K562 (cell line): ENCODE measurements around the gene PPT2. TPM values are rescaled to one million over a fixed set of nuclear protein-coding genes. Genes with fewer than 3 reads are reported as not detected.
A peak's percentile ranks its signal among the peaks of the same experiment; 100 is the strongest.

ENCODE experiments used
- ATAC-seq: fragments of 200-7000 bp; cut with Tn5 transposase; 3 replicates; pipeline ENCODE4 v1.9.1; 2020; ENCODE audit warnings: moderate library complexity
- BruUV-seq: library from RNA; stranded (reverse); fragments of 400-500 nt; replicated peaks from 2 replicates; lab custom pipeline; 2021; lab: Mats Ljungman, UMichigan
- CTCF ChIA-PET: fragments of 300-600 bp; formaldehyde crosslinking; extraction: SDS; loops from one replicate; lab custom pipeline; 2021; ENCODE audit warnings: low intra/inter-chr PET ratio; lab: Yijun Ruan, JAX
- POLR2A ChIA-PET: fragments of 300-600, 350-650 bp; sonication (Branson Sonifier 250); formaldehyde crosslinking; extraction: SDS; loops from one replicate; lab custom pipeline; 2021; ENCODE audit warnings: antibody characterized with exemption, inconsistent platforms; lab: Yijun Ruan, JAX
- DNase-seq, 4 experiments: peaks; one replicate each; pipeline versions ENCODE4 v3.0.0 to v3.0.0-alpha.2; 2011 to 2018; ENCODE audit warnings: low spot score in 3 of 4, mixed read lengths in 3 of 4; ENCODE audit errors: extremely low read depth in 1 of 4
- FAIRE-seq: peaks from 2 replicates; lab custom pipeline; 2011; peaks lifted over from hg19 to GRCh38; lab: Jason Lieb, UNC
- H2AFZ ChIP-seq: 2 replicates; pipeline ENCODE4 v1.6.0; 2011; ENCODE audit warnings: low read depth, low read length, control low read depth, inconsistent platforms
- H3K27ac ChIP-seq: fragments of 200-600 bp; 3 replicates; pipeline ENCODE4 v1.8.0; 2011; ENCODE audit warnings: low read depth, mild to moderate bottlenecking, control low read depth, inconsistent platforms, low read length, moderate library complexity, mixed read lengths; ENCODE audit errors: extremely low read depth
- H3K27me3 ChIP-seq, 2 experiments: fragments of 300-600 bp in 1 of 2; 2 replicates in 1 of 2; 3 replicates in 1 of 2; pipeline versions ENCODE4 v1.6.0 to v1.8.0; 2011; ENCODE audit warnings: inconsistent platforms in 2 of 2, low read length in 2 of 2, mild to moderate bottlenecking in 1 of 2, mixed read lengths in 1 of 2, moderate library complexity in 1 of 2; ENCODE audit not compliant: control insufficient read depth in 2 of 2, insufficient read depth in 2 of 2
- H3K36me3 ChIP-seq: fragments of 300-600 bp; 3 replicates; pipeline ENCODE4 v1.8.0; 2011; ENCODE audit warnings: mild to moderate bottlenecking, low read length, inconsistent platforms; ENCODE audit not compliant: control insufficient read depth, insufficient read depth
- H3K4me1 ChIP-seq, 2 experiments: fragments of 200-600 bp in 1 of 2; replicated peaks in 1 of 2; 2 replicates in 1 of 2; 3 replicates in 1 of 2; pipeline versions ENCODE4 v1.5.1 to v1.8.0; 2011; ENCODE audit warnings: inconsistent platforms in 2 of 2, low read length in 2 of 2, mild to moderate bottlenecking in 1 of 2, mixed read lengths in 1 of 2, moderate library complexity in 1 of 2; ENCODE audit not compliant: control insufficient read depth in 2 of 2, insufficient read depth in 2 of 2
- H3K4me2 ChIP-seq: 2 replicates; pipeline ENCODE4 v1.6.1; 2011; ENCODE audit warnings: low read length, control low read depth, inconsistent platforms, mixed read lengths; ENCODE audit not compliant: insufficient read depth
- H3K4me3 ChIP-seq: fragments of 200-600 bp; sonication (generic), shearing (Covaris generic); 2 replicates; pipeline ENCODE4 v1.5.1; 2016; ENCODE audit warnings: control low read depth, inconsistent platforms
- H3K79me2 ChIP-seq: fragments of 200-600 bp; 3 replicates; pipeline ENCODE4 v1.8.0; 2011; ENCODE audit warnings: low read length, inconsistent platforms; ENCODE audit not compliant: control insufficient read depth, insufficient read depth
- H3K9ac ChIP-seq, 2 experiments: 2 replicates each; pipeline versions ENCODE4 v1.6.0 to v1.6.1; 2011; ENCODE audit warnings: low read depth in 2 of 2, low read length in 2 of 2, control low read depth in 1 of 2, inconsistent platforms in 1 of 2, mild to moderate bottlenecking in 1 of 2, mixed read lengths in 1 of 2; ENCODE audit not compliant: insufficient read depth in 1 of 2
- H3K9me1 ChIP-seq: one replicate; pipeline ENCODE4 v1.6.0; 2011; ENCODE audit warnings: inconsistent platforms, mild to moderate bottlenecking, low read length, moderate library complexity; ENCODE audit not compliant: control insufficient read depth, insufficient read depth
- H3K9me3 ChIP-seq: replicated peaks from 2 replicates; pipeline ENCODE4 v1.5.1; 2011; ENCODE audit warnings: low read depth, low read length, inconsistent platforms; ENCODE audit not compliant: control insufficient read depth, insufficient read depth
- H4K20me1 ChIP-seq: replicated peaks from 2 replicates; pipeline ENCODE4 v1.6.1; 2011; ENCODE audit warnings: low read length, inconsistent platforms, mixed read lengths; ENCODE audit not compliant: control insufficient read depth, insufficient read depth
- SMAD1 ChIP-seq: fragments of 150-350 bp; IDR thresholded peaks from 2 replicates; pipeline ENCODE4 v1.6.1; 2014; ENCODE audit warnings: low read length, low read depth; ENCODE audit not compliant: partially characterized antibody
- SREBF2 ChIP-seq: sonication (generic); formaldehyde crosslinking; IDR thresholded peaks from 2 replicates; pipeline ENCODE4 v1.4.0; 2020; ENCODE audit warnings: mild to moderate bottlenecking, missing genetic modification reagents
- ZBED1 ChIP-seq: IDR thresholded peaks from 2 replicates; pipeline ENCODE4 v1.6.1; 2014
- ZNF217 ChIP-seq: sonication (generic); formaldehyde crosslinking; IDR thresholded peaks from 2 replicates; pipeline ENCODE4 v1.8.0; 2022; ENCODE audit warnings: mild to moderate bottlenecking, missing genetic modification reagents
- ZNF224 ChIP-seq: sonication (generic); formaldehyde crosslinking; IDR thresholded peaks from 2 replicates; pipeline ENCODE4 v1.8.0; 2022; ENCODE audit warnings: mild to moderate bottlenecking, missing genetic modification reagents
- WGBS: fragments of 100-300 bp; shearing (Covaris generic); methylation state at CpG from one replicate; pipeline ENCODE4 v1.1.6; 2016; ENCODE audit warnings: low coverage, mixed read lengths; ENCODE audit not compliant: insufficient coverage; ENCODE audit errors: missing lambda C conversion rate; 5-methylcytosine and 5-hydroxymethylcytosine counted together
- in situ Hi-C: fragments of 300-500 bp; cut with MboI; formaldehyde crosslinking; loops from 4 replicates; pipeline ENCODE4 v1.15.0; 2018; ENCODE audit warnings: inconsistent platforms, mixed read lengths
- intact Hi-C: fragments of 100-400 bp; cut with micrococcal nuclease; formaldehyde crosslinking; loops from 2 replicates; pipeline ENCODE4 v1.14.2; 2022
- polyA plus RNA-seq, 8 experiments: library from polyadenylated mRNA; depleted of rRNA in 4 of 8; stranded (reverse) in 5 of 8; unstranded in 3 of 8; fragments of >200 nt; fragmentation: Nextera tagmentation in 2 of 8; fragmentation: Illumina TruSeq in 1 of 8; extraction: Ambion mirVana in 2 of 8; extraction: Trizol in 1 of 8; gene quantifications; 2 replicates each; pipeline versions ENCODE4 v1.2.1 to v1.2.3, GENCODE V29; 2011 to 2014; ENCODE audit warnings: inconsistent platforms in 1 of 8, missing spikeins in 1 of 8
- total RNA-seq, 7 experiments: library from RNA; depleted of rRNA in 6 of 7; stranded (reverse); fragments of >200 nt in 6 of 7; fragmentation: Illumina TruSeq in 2 of 7; extraction: Trizol in 2 of 7; gene quantifications; 2 replicates each; pipeline versions ENCODE4 v1.2.1 to v1.2.3, GENCODE V29; 2011 to 2021; ENCODE audit warnings: low replicate concordance in 1 of 7
- TF ChIP-seq, protein P1 (sequence below): conservative IDR thresholded peaks from 2 replicates; pipeline ENCODE4 v1.6.1; 2011; ENCODE audit warnings: low read depth, mild to moderate bottlenecking, low read length; ENCODE audit not compliant: control insufficient read depth
- TF ChIP-seq, protein P2 (sequence below): fragments of 200-600 bp; sonication (generic); IDR thresholded peaks from one replicate; pipeline ENCODE4 v1.6.1; 2012; ENCODE audit warnings: mild to moderate bottlenecking, low read depth, low read length, inconsistent platforms
- TF ChIP-seq, protein P3 (sequence below): fragments of 450-650 bp; IDR thresholded peaks from 2 replicates; pipeline ENCODE4 v1.6.1; 2016

The PPT2 gene
- total and polyA plus RNA-seq, 9 of the 15 experiments (the other 6 are each of a cell fraction or from before 2014, with no cell fraction given): 27.4 to 98.8 (median 69.9) TPM

DNA sequence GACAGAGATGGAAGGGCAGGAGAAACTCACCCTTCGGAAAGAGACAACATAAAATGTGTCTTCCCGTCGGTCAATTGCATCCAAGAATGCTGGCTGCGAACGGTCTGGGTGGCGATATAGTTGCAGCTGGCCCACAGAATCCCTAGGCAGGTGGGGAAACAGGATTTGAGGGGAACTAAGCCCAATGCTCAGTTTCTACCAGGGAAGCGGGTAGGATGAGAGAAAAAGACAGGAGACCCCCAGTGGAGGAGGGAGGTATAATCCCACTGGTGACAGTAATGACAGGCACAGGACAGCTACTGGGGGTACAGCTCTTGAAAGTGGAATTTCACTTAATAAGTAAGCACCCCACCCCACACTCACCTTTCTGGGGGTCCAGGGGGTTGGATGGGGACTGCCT is 37.3 kb upstream of the PPT2 start:
- no peak overlapping the region for H2AFZ ChIP-seq
- no peaks in the 10 kb centered on the region for H3K79me2 ChIP-seq
- no peak overlapping the region for H3K4me3 ChIP-seq
- FAIRE-seq (peak; percentile 44), DNase-seq (peak; percentile 61 to 74 (median 64)), ATAC-seq (peak; percentile 54)
- ChIA-PET POLR2A (interaction anchor here (0.9 to 4.6 kb wide), 5 partner anchors 7 to 280 kb away, joined by 3 to 25 read pairs (median 4); partner anchors contain the start of genes FKBPL and TNXB), CTCF (interaction anchor here (0.8 to 1.9 kb wide), 4 partner anchors 29 to 80 kb away, joined by 3 to 8 read pairs (median 6); no protein-coding TSS in a partner anchor)
- no peaks in the 10 kb centered on the region for H4K20me1 ChIP-seq
- peaks cover 52% of the 10 kb centered on the region for H3K36me3 ChIP-seq
- peaks cover 7 to 12% of the 10 kb centered on the region in 2 experiments; a peak in 4 of 5 replicates for H3K4me1 ChIP-seq
- no peaks in the 10 kb centered on the region for H3K27me3 ChIP-seq
- in situ Hi-C loops: no loop called here
- H3K4me2 ChIP-seq: no peak overlapping the region
- H3K9me3 ChIP-seq: no peaks in the 10 kb centered on the region
- peaks cover 3% of the 10 kb centered on the region for H3K9me1 ChIP-seq
- no TSS peak for BruUV-seq
- 90% methylated on average over 7 of the region's 7 CpGs for WGBS
- H3K27ac ChIP-seq: no peak overlapping the region
- intact Hi-C loops: loop anchor here (5.0 to 10.0 kb wide), 3 partner anchors 51 to 298 kb away; partner anchors contain the start of gene ZBTB12
- no peak overlapping the region; a peak in 1 of 4 replicates for H3K9ac ChIP-seq
- TF ChIP-seq ZNF224 (CRISPR knock-in tag) (no peak), SMAD1 (no peak), ZNF217 (CRISPR knock-in tag) (no peak), SREBF2 (CRISPR knock-in tag) (no peak), ZBED1 (no peak)
- TF ChIP-seq, protein P1, sequence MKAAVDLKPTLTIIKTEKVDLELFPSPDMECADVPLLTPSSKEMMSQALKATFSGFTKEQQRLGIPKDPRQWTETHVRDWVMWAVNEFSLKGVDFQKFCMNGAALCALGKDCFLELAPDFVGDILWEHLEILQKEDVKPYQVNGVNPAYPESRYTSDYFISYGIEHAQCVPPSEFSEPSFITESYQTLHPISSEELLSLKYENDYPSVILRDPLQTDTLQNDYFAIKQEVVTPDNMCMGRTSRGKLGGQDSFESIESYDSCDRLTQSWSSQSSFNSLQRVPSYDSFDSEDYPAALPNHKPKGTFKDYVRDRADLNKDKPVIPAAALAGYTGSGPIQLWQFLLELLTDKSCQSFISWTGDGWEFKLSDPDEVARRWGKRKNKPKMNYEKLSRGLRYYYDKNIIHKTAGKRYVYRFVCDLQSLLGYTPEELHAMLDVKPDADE: no peak
- TF ChIP-seq, protein P2, sequence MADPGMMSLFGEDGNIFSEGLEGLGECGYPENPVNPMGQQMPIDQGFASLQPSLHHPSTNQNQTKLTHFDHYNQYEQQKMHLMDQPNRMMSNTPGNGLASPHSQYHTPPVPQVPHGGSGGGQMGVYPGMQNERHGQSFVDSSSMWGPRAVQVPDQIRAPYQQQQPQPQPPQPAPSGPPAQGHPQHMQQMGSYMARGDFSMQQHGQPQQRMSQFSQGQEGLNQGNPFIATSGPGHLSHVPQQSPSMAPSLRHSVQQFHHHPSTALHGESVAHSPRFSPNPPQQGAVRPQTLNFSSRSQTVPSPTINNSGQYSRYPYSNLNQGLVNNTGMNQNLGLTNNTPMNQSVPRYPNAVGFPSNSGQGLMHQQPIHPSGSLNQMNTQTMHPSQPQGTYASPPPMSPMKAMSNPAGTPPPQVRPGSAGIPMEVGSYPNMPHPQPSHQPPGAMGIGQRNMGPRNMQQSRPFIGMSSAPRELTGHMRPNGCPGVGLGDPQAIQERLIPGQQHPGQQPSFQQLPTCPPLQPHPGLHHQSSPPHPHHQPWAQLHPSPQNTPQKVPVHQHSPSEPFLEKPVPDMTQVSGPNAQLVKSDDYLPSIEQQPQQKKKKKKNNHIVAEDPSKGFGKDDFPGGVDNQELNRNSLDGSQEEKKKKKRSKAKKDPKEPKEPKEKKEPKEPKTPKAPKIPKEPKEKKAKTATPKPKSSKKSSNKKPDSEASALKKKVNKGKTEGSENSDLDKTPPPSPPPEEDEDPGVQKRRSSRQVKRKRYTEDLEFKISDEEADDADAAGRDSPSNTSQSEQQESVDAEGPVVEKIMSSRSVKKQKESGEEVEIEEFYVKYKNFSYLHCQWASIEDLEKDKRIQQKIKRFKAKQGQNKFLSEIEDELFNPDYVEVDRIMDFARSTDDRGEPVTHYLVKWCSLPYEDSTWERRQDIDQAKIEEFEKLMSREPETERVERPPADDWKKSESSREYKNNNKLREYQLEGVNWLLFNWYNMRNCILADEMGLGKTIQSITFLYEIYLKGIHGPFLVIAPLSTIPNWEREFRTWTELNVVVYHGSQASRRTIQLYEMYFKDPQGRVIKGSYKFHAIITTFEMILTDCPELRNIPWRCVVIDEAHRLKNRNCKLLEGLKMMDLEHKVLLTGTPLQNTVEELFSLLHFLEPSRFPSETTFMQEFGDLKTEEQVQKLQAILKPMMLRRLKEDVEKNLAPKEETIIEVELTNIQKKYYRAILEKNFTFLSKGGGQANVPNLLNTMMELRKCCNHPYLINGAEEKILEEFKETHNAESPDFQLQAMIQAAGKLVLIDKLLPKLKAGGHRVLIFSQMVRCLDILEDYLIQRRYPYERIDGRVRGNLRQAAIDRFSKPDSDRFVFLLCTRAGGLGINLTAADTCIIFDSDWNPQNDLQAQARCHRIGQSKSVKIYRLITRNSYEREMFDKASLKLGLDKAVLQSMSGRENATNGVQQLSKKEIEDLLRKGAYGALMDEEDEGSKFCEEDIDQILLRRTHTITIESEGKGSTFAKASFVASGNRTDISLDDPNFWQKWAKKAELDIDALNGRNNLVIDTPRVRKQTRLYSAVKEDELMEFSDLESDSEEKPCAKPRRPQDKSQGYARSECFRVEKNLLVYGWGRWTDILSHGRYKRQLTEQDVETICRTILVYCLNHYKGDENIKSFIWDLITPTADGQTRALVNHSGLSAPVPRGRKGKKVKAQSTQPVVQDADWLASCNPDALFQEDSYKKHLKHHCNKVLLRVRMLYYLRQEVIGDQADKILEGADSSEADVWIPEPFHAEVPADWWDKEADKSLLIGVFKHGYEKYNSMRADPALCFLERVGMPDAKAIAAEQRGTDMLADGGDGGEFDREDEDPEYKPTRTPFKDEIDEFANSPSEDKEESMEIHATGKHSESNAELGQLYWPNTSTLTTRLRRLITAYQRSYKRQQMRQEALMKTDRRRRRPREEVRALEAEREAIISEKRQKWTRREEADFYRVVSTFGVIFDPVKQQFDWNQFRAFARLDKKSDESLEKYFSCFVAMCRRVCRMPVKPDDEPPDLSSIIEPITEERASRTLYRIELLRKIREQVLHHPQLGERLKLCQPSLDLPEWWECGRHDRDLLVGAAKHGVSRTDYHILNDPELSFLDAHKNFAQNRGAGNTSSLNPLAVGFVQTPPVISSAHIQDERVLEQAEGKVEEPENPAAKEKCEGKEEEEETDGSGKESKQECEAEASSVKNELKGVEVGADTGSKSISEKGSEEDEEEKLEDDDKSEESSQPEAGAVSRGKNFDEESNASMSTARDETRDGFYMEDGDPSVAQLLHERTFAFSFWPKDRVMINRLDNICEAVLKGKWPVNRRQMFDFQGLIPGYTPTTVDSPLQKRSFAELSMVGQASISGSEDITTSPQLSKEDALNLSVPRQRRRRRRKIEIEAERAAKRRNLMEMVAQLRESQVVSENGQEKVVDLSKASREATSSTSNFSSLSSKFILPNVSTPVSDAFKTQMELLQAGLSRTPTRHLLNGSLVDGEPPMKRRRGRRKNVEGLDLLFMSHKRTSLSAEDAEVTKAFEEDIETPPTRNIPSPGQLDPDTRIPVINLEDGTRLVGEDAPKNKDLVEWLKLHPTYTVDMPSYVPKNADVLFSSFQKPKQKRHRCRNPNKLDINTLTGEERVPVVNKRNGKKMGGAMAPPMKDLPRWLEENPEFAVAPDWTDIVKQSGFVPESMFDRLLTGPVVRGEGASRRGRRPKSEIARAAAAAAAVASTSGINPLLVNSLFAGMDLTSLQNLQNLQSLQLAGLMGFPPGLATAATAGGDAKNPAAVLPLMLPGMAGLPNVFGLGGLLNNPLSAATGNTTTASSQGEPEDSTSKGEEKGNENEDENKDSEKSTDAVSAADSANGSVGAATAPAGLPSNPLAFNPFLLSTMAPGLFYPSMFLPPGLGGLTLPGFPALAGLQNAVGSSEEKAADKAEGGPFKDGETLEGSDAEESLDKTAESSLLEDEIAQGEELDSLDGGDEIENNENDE: no peak
- TF ChIP-seq, protein P3, sequence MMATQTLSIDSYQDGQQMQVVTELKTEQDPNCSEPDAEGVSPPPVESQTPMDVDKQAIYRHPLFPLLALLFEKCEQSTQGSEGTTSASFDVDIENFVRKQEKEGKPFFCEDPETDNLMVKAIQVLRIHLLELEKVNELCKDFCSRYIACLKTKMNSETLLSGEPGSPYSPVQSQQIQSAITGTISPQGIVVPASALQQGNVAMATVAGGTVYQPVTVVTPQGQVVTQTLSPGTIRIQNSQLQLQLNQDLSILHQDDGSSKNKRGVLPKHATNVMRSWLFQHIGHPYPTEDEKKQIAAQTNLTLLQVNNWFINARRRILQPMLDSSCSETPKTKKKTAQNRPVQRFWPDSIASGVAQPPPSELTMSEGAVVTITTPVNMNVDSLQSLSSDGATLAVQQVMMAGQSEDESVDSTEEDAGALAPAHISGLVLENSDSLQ: peak; percentile 43; the same call in 1 of the 2 replicates
